Thoracic aorta (tissue), 2 donors: ENCODE results near the gene GDF10. TPM values are rescaled to one million over a fixed set of nuclear protein-coding genes. Genes with fewer than 3 reads are reported as not detected.

ENCODE experiments used
- ATAC-seq: fragments of 150-250 bp; one replicate; pipeline ENCODE4 v1.8.0; 2017; ENCODE audit warnings: low read depth; ENCODE audit not compliant: insufficient number of reproducible peaks, low FRiP score
- DNase-seq: peaks from one replicate; pipeline ENCODE4 v3.0.0-alpha.2; 2020; ENCODE audit warnings: low spot score
- H3K27ac ChIP-seq, 2 donors: fragments of 200-600 bp; sonication (generic); 1 replicate in 1 of 2; 2 replicates in 1 of 2; pipeline ENCODE4 v1.5.1; 2016; ENCODE audit warnings: mild to moderate bottlenecking in 2 of 2, moderate library complexity in 2 of 2
- H3K27me3 ChIP-seq: fragments of 200-600 bp; sonication (generic); replicated peaks from 2 replicates; pipeline ENCODE4 v1.6.0; 2016; ENCODE audit warnings: mild to moderate bottlenecking; ENCODE audit not compliant: insufficient read depth
- H3K36me3 ChIP-seq: fragments of 200-600 bp; sonication (generic); one replicate; pipeline ENCODE4 v1.5.1; 2016
- H3K4me1 ChIP-seq, 2 donors: fragments of 200-600 bp; sonication (generic); 1 replicate in 1 of 2; 2 replicates in 1 of 2; pipeline versions ENCODE4 v1.5.1 to v1.6.0; 2016; ENCODE audit warnings: low read depth in 2 of 2, mild to moderate bottlenecking in 1 of 2; ENCODE audit not compliant: control insufficient read depth in 1 of 2
- H3K4me3 ChIP-seq: fragments of 200-600 bp; sonication (generic); 2 replicates; pipeline ENCODE4 v1.5.1; 2016; ENCODE audit warnings: mild to moderate bottlenecking
- H3K9me3 ChIP-seq: fragments of 200-600 bp; sonication (generic); 2 replicates; pipeline ENCODE4 v1.5.1; 2016
- total RNA-seq, 2 donors: library from RNA; depleted of rRNA; stranded (reverse); fragments of >200 nt; gene quantifications; one replicate each; pipeline versions ENCODE4 v1.1.0 to v1.2.3, GENCODE V29; 2016
- TF ChIP-seq, protein P1 (sequence below): fragments of 200-600 bp; sonication (generic); IDR thresholded peaks from one replicate; pipeline ENCODE4 v1.5.1; 2019; ENCODE audit warnings: antibody characterized with exemption

Gene GDF10
- total RNA-seq, 2 donors from 2014 or later, result 2.4 to 2.5 TPM

DNA sequence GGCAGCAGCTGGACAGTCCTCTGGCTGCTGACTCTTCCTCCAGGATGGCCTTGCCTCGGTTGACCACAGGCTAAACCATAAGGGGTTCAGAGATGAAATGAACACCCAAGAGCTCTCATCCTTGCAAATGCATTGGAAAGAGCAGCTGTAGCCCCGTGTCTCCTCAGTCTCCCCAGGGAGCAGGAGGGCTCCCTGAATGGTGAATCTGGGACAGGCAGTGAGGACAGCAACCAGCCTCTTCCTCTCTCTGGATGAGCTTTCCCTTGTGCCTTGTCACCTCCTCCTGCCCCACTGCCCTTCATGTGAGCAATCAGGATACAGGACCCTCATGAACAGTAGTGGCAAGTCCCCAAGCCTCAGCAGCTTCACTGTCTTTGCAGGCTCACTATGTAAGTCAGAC lies 23.9 kb upstream of the GDF10 start:
- H3K9me3 ChIP-seq, result no peaks in the 10 kb centered on the region
- no peak for DNase-seq
- H3K27ac ChIP-seq, result no peak overlapping the region
- no peaks in the 10 kb centered on the region for H3K4me1 ChIP-seq
- H3K36me3 ChIP-seq, result no peaks in the 10 kb centered on the region
- ATAC-seq, result no peak
- no peaks in the 10 kb centered on the region for H3K27me3 ChIP-seq
- no peak overlapping the region for H3K4me3 ChIP-seq
- TF ChIP-seq, protein P1, sequence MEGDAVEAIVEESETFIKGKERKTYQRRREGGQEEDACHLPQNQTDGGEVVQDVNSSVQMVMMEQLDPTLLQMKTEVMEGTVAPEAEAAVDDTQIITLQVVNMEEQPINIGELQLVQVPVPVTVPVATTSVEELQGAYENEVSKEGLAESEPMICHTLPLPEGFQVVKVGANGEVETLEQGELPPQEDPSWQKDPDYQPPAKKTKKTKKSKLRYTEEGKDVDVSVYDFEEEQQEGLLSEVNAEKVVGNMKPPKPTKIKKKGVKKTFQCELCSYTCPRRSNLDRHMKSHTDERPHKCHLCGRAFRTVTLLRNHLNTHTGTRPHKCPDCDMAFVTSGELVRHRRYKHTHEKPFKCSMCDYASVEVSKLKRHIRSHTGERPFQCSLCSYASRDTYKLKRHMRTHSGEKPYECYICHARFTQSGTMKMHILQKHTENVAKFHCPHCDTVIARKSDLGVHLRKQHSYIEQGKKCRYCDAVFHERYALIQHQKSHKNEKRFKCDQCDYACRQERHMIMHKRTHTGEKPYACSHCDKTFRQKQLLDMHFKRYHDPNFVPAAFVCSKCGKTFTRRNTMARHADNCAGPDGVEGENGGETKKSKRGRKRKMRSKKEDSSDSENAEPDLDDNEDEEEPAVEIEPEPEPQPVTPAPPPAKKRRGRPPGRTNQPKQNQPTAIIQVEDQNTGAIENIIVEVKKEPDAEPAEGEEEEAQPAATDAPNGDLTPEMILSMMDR, result no peak

DNA sequence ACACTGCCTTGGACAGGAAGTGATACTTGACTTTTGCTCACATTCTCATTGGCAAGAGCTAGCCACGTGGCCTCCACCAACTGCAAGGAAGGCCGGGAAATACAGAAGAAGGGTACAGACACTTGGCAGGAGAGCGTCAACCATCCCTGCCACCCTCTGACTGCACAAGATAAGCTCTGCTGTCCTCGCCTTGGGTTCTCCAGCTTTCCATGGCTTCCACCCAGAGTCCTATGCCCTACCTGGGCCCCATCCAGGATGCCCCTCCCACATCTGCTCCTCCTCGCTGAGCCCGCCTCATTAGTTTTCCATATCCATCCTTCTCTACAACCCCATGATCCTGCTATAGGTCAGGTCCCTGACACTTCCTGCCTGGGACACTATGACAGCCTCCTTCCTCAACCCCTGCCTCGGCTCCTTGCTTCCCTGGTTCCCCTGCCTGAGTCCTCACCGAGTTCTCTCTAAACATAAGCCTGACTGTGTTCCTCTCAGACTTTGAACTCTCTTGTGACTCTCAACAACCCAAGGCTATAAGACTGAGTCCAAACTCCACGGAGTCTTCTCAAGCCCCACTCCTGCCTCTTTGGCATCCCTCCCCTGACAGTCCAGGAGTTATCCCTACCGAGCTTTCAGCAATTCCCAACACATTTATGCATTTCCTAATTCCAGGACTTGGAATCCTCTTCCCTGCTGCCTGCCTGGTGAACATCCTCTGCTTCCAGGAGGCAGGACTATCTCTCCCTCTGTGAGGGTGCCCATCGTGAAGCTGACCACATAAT lies 23.2 kb upstream of the GDF10 start:
- Histone ChIP-seq H3K9me3 (no peaks in the 10 kb centered on the region), H3K36me3 (no peaks in the 10 kb centered on the region), H3K4me1 (no peaks in the 10 kb centered on the region), H3K27me3 (no peaks in the 10 kb centered on the region), H3K27ac (no peak overlapping the region), H3K4me3 (no peak overlapping the region)
- DNase-seq (no peak), ATAC-seq (no peak)
- TF ChIP-seq, protein P1, result no peak

DNA sequence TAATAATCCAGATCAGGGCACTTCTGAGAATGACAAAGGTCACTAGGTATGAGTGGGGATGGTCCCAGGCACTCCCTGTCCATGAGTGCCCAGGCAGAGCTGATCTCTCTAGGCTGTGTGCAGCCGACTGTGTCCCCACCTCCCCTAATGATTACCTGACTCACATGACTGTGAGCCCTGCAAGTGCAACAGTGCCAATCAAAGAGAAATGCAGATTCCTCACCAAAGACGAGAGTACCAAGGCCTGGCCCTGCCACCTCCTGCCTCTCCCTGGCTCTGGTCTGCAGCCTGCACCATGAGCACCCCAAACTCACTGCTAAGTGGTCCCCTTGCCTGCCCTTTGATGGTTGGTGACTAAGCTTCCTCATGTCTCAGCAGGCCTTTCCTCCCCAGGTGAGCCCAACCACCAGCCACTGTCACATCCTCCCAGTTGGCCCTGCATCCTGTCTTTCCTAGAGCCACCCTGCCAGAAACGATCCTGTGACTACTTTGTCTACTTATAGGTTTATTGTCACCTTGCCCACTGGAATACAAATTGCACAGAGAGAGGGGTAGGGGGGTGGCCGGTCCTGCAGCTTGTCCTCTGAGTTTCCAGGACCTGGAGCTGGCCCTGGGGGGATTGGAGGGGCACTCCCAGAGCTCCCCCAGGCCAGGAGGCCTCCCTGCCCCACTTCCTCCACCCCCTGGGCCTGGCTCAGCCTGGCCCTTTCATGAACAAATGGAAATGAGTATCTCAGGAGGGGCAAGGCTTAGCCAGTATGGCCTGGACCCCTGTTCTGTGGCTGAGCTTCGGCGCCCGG lies 22.4 kb upstream of the GDF10 start:
- Histone ChIP-seq H3K36me3 (no peaks in the 10 kb centered on the region), H3K4me1 (no peaks in the 10 kb centered on the region), H3K4me3 (no peak overlapping the region), H3K9me3 (no peaks in the 10 kb centered on the region), H3K27me3 (no peaks in the 10 kb centered on the region), H3K27ac (no peak overlapping the region)
- DNase-seq, result no peak
- ATAC-seq, result no peak
- TF ChIP-seq, protein P1, result no peak

DNA sequence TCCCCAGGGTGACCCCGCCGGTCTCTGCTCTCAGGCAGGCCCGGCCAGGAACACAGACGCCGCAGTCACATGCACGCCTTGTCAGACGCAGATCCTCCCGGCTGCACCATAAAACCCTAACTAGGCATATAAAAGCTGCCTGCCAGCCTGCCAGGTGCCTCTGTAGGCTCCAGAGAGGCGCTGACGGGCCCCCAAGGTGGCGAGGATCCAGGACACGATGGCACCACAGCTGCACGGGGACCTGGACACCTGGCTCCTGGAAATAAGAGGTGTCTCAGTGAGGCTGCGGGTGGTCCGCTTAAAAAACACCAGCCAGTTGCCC lies 21.9 kb upstream of the GDF10 start:
- no peak overlapping the region for H3K27ac ChIP-seq
- TF ChIP-seq, protein P1, result no peak
- H3K4me3 ChIP-seq, result no peak overlapping the region
- no peaks in the 10 kb centered on the region for H3K36me3 ChIP-seq
- H3K4me1 ChIP-seq, result no peaks in the 10 kb centered on the region
- DNase-seq, result no peak
- H3K27me3 ChIP-seq, result no peaks in the 10 kb centered on the region
- ATAC-seq, result no peak
- H3K9me3 ChIP-seq, result no peaks in the 10 kb centered on the region

DNA sequence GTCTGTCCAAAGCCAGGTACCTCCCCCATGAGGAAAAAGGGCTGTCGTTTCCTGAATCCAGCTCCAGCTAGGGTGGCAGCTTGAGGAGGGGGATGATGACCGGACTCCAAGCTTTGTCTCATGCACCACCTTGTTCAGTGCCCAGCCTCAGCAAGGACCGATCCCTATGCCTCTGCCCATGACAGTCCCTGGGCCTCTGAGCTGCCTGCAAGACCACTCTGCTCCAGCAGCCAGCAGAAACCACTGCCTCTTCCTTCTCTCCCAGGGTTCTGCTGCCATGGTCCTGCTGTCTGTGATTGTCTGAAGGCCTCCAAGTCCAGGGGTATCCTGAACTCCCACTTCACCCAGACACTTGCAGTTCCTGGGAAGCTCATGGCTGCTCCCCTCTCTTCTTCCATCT lies 21.3 kb upstream of the GDF10 start:
- TF ChIP-seq, protein P1, result no peak
- no peaks in the 10 kb centered on the region for H3K4me1 ChIP-seq
- H3K27me3 ChIP-seq, result no peaks in the 10 kb centered on the region
- H3K36me3 ChIP-seq, result no peaks in the 10 kb centered on the region
- DNase-seq (no peak), ATAC-seq (no peak)
- H3K27ac ChIP-seq, result no peak overlapping the region
- H3K9me3 ChIP-seq, result no peaks in the 10 kb centered on the region
- H3K4me3 ChIP-seq, result no peak overlapping the region
